ENCODE results near the gene RHBDL2.
"Not testable (repeated sequence)": the region's sequence is repeated elsewhere in the genome, so short reads cannot be mapped to it uniquely, and the experiment has no call there.

RHBDL2 gene

DNA sequence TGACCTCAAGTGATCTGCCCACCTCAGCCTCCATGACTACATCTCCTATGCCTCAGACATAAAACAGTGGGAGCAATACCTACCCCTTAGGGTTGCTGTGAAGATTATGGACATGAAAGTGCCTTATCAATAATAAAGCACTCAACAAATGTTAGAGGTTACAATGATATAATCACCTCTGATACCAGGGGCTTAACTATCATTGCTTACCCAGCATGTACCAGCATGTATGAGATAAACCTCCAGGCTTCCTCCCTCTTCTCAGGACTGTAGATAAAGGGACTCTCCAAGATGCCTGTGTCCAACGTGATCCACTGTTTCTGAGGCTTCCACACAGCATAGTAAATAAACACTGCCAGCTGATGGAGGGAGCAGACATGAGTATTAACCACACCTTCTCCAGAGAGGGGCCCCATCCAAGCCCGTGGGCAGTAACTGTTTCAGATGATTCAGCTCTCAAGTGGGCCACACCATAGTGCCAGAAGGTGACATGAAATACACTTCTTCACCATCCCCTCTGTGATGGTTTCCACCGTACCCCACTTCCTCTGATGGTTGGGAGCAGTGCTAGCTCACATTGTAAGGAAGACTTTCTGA is 26.2 kb downstream of the RHBDL2 start:
- no peak for TF ChIP-seq ZFX (IDR thresholded peaks at IDR 0.05; ENCODE audit: borderline replicate concordance)
- no peak overlapping the region for H3K27ac ChIP-seq

DNA sequence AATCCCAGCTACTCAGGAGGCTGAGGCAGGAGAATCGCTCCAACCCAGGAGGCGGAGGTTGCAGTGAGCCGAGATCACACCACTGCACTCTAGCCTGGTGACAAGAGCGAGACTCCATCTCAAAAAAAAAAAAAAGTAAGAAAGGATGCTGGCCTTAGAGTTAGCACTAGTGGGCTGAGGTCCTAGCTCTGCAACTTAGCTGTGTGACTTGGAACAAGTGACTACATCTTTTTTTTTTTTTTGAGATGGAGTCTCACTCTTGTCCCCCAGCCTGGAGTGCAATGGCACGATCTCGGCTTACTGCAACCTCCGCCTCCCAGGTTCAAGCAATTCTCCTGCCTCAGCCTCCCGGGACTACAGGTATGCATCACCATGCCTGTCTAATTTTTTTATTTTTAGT is 26.7 kb downstream of the RHBDL2 start:
- H3K27ac ChIP-seq, result not testable (repeated sequence)

DNA sequence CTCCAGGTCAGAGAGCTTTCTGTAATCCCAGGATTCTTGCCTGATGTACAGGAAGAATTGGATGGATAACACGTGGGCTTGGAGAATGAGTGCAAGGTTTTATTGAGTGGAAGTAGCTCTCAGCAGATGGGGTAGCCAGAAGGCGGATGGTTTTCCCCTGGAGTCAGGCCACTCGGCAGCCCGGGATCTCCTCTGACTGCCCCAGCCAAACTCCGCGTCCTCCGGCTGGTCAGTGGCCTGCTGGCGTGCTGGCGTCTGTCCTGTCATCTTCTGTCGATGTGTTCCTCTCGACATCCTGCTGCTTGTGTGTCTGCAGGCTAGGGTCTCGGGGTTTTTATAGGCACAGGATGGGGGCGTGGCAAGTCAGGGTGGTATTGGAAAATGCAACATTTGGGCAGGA is 32.8 kb downstream of the RHBDL2 start:
- no peak overlapping the region for H3K27ac ChIP-seq
- TF ChIP-seq ZFX (IDR thresholded peaks at IDR 0.05; ENCODE audit: borderline replicate concordance), result no peak
- TF ChIP-seq, protein P1, sequence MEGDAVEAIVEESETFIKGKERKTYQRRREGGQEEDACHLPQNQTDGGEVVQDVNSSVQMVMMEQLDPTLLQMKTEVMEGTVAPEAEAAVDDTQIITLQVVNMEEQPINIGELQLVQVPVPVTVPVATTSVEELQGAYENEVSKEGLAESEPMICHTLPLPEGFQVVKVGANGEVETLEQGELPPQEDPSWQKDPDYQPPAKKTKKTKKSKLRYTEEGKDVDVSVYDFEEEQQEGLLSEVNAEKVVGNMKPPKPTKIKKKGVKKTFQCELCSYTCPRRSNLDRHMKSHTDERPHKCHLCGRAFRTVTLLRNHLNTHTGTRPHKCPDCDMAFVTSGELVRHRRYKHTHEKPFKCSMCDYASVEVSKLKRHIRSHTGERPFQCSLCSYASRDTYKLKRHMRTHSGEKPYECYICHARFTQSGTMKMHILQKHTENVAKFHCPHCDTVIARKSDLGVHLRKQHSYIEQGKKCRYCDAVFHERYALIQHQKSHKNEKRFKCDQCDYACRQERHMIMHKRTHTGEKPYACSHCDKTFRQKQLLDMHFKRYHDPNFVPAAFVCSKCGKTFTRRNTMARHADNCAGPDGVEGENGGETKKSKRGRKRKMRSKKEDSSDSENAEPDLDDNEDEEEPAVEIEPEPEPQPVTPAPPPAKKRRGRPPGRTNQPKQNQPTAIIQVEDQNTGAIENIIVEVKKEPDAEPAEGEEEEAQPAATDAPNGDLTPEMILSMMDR (IDR thresholded peaks at IDR 0.05), result no peak

GRCh38 chr1:38905985-38906384 is 35.6 kb downstream of the RHBDL2 start:
- no peak for TF ChIP-seq ZFX (IDR thresholded peaks at IDR 0.05; ENCODE audit: borderline replicate concordance)
- TF ChIP-seq, protein P1 (IDR thresholded peaks at IDR 0.05), result no peak
- H3K27ac ChIP-seq, result no peak overlapping the region

DNA sequence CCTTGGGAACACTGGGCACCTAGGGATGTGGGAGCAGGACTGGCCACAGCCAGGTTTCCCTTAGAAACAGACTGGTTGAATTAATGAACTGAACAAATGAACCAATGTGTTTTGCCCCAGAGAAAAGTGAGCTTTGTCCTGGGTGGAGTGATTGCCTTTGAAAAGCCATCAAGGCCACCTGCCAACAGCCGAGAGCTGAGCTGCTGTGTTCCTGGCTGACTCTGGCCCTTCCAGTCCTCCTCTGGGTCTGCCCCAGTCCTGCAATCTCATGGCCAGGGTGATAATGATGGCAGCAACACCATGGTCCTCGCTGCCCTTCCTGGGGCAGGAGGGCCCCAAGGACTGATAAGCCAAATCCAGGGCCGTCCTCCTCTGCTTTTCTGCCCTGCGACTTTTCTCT is 42.1 kb downstream of the RHBDL2 start:
- no peak overlapping the region for H3K27ac ChIP-seq
- TF ChIP-seq ZFX (IDR thresholded peaks at IDR 0.05; ENCODE audit: borderline replicate concordance), result no peak
- TF ChIP-seq, protein P1 (IDR thresholded peaks at IDR 0.05), result no peak

DNA sequence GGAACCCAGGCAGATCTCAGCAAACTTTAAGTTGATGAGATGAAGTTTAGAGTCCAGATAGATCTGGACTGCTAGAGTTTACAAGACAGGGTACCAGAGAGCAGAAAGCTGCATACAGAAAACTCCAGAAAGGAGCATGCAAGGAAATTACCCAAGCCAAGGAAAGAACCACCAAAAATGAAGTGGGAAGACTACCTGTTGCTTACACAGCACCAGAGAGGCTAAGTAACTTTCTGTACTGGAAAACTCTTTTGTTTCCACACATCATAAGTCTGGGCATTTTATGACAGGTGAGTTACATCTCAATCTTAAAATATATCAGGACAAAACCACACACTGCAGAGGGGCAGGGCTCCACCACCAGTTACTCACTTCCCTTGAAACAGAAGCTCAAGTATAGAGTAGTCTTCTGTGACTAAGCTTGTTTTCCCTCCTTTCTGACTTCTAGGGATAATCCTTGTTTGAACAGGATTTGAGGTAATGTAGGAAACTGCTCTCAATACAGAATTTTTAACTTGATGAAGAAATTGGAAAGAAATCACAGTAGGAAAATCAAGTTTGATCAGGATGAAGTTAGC is 42.9 kb downstream of the RHBDL2 start:
- H3K27ac ChIP-seq, result no peak overlapping the region
- TF ChIP-seq, protein P1 (IDR thresholded peaks at IDR 0.05), result no peak
- TF ChIP-seq ZFX (IDR thresholded peaks at IDR 0.05; ENCODE audit: borderline replicate concordance), result no peak

- TF ChIP-seq ZFX (IDR thresholded peaks at IDR 0.05; ENCODE audit: borderline replicate concordance), result no peak
- TF ChIP-seq, protein P1 (IDR thresholded peaks at IDR 0.05), result no peak
- H3K27ac ChIP-seq, result no peak overlapping the region
These were observed 45.5 kb downstream of the RHBDL2 start for GRCh38 chr1:38896169-38896568.

DNA sequence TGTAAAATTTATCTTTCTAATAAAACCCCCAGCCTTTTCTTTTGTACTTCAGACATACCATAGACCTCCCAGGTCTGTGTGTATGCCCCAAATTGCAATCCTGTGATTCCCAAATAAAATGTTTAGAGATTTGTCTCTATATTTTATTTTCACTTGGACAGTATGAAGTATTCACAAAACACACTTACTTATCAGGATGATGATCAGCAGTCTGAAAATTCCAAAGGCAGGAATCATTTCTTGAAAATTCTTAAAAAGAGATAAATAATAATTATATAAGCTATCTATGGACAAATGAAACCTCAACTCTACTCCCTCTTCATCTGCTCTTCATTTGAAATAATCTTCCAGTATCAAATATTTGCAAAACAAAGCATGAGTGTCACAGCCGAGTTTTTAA is 48.7 kb downstream of the RHBDL2 start:
- H3K27ac ChIP-seq, result no peak overlapping the region
- TF ChIP-seq ZFX (IDR thresholded peaks at IDR 0.05; ENCODE audit: borderline replicate concordance), result no peak
- TF ChIP-seq, protein P1 (IDR thresholded peaks at IDR 0.05), result no peak

Data from 22Rv1 (cell line).